COLO668 (cell line): Measurements from ENCODE around the gene ZCCHC8.
"Not testable (repeated sequence)": the region's sequence is repeated elsewhere in the genome, so short reads cannot be mapped to it uniquely, and the experiment has no call there.

ENCODE experiments used
- DNase-seq: peaks from one replicate; lab custom pipeline; 2025; ENCODE audit not compliant: unreplicated experiment; lab: John Stamatoyannopoulos, UW

ZCCHC8 gene

GRCh38 chr12:122473543-122474323 lies 27.0 kb downstream of the ZCCHC8 start:
- DNase-seq, result no peak

- DNase-seq, result no peak
Measured at GRCh38 chr12:122471324-122472226, 29.2 kb downstream of the ZCCHC8 start.

- not testable (repeated sequence) for DNase-seq
Measured at GRCh38 chr12:122470576-122470975, 30.2 kb downstream of the ZCCHC8 start.

- not testable (repeated sequence) for DNase-seq
Measured at GRCh38 chr12:122469856-122470255, 30.9 kb downstream of the ZCCHC8 start.

DNA sequence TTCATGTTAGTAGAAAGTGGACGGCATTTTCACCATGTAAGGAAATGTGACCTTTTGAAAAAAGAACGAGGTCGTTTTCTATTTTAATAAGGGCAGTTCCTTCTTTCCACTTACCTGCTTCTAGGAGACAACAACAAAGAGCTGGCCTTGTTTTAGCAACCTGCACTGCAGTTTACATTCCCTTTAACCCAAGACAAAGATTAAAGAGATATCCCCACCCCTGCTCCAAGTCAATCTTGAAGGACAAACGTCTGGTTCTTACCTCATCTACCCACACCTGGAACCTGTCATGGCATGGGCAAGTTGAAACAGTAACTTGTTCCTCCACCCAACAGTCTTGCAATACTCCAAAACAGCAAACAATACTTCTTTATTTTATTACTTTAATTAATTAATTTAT lies 32.7 kb downstream of the ZCCHC8 start:
- no peak for DNase-seq

DNA sequence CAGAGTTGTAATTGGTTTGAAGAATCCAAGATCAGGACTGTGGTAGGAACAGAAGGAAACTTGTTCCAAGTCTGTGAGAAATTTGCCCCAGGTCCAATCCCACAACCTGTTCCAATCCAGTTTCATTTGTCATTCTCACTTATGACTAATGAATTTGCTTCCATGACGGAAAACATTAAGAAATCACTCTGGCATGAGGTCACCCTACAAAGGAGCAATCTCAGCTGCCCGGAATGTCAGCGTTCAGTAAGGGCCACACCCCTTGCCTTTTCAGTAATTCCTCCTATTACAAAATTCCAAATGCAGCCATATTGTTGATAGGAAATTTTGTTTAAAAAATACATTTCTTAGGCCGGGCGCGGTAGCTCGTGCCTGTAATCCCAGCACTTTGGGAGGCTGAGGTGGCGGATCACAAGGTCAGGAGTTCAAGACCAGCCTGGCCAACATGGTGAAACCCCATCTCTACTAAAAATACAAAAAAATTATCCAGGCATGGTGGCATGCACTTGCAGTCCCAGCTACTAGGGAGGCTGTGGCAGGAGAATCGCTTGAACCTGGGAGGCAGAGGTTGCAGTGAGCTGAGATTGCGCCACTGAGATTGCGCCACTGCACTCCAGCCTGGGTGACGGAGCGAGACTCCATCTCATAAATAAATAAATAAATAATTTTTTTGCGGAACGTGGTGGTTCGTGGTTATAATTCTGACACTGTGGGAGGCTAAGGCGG lies 36.3 kb downstream of the ZCCHC8 start:
- DNase-seq, result not testable (repeated sequence)

DNA sequence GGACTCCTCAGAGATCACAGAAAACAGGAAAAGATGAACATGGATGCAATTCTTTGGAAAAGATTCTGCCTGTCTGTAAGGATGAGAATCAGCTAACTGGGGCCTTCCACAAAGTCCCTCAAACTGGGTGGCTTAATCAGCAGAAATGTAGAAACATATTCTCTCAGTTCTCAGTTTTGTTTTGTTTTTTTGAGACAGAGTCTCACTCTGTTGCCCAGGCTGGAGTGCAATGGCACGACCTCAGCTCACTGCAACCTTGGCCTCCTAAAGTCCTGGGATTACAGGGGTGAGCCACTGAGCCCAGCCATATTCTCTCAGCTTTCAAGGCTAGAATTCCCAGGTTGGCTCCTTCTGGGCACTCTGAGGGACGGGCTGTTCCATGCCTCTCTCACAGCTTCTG lies 40.1 kb downstream of the ZCCHC8 start:
- no peak for DNase-seq

- DNase-seq, result no peak
Measured at GRCh38 chr12:122460061-122460460, 40.7 kb downstream of the ZCCHC8 start.

- no peak for DNase-seq
Measured at GRCh38 chr12:122459211-122459610, 41.5 kb downstream of the ZCCHC8 start.

DNA sequence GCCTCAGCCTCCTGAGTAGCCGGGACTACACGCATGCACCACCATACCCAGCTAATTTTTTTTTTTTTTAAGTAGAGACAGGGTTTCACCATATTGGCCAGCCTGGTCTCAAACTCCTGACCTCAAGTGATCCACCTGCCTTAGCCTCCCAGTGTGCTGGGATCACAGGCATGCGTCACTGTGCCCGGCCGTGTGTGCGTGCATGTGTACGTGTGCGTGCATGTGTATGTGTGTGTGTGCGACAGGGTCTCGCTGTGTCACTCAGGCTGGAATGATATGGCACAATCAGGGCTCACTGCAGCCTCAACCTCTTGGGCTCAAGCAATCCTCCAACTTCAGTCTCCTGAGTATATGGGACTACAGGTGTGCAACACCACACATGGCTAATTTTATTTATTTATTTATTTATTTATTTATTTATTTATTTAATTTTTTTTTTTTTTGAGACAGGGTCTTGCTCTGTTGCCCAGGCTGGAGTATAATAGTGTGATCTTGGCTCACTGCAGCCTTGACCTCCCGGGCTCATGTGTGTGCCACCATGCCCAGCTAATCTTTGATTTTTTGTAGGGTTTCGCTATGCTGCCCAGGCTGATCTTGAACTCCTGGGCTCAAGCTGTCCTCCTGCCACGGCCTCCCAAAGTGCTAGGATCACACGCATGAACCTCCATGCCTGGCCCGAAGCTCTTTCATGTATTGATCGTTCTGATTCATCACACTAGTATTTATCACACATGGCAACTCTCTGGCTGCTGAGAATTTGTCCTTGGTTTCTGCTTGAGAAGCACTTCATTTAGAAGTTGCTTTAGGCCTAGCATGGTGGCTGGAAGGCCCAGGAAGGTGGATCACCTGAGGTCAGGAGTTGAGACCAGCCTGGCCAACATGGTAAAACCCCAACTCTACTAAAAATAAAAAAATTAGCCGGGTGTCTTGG lies 42.4 kb downstream of the ZCCHC8 start:
- DNase-seq, result no peak

DNA sequence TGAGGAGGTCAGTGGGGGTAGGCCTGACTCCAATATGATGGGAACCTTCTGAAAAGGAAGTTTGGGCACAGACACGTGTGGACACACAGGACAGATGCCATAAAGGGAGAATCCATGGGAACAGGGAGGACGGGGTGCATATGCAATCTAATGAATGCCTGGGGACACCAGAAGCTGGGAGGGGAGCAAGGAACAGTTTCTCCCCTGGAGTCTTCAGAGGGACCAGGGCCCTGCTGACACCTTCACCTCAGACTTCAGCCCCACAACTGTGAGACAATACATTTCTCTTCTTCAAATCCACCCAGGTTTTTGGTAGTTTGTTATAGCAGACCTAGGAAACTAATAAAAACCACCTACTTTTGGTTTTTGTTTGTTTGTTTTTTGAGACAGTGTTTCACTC lies 43.1 kb downstream of the ZCCHC8 start:
- DNase-seq, result no peak

DNA sequence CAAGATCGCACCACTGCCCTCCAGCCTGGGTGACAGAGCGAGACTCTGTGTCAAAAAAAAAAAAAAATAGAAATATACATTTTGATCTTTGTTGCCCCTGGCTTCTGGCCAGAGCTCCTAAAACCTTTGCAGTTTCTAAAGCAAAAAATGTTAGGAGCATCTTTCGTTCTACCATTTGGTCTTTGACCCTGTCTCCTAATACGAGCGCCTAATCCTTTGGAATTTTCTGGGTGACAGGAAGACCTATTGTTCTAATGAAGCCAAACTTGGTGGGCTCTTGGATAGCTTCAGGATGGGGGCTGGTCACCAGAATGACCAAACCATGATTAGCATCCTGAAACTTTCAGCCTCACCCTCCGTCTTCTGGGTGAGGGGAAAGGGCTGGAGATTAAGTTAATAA lies 46.0 kb downstream of the ZCCHC8 start:
- no peak for DNase-seq

GRCh38 chr12:122454250-122454721 lies 46.4 kb downstream of the ZCCHC8 start:
- no peak for DNase-seq

- DNase-seq, result no peak
Measured at GRCh38 chr12:122452701-122453285, 47.9 kb downstream of the ZCCHC8 start.

DNA sequence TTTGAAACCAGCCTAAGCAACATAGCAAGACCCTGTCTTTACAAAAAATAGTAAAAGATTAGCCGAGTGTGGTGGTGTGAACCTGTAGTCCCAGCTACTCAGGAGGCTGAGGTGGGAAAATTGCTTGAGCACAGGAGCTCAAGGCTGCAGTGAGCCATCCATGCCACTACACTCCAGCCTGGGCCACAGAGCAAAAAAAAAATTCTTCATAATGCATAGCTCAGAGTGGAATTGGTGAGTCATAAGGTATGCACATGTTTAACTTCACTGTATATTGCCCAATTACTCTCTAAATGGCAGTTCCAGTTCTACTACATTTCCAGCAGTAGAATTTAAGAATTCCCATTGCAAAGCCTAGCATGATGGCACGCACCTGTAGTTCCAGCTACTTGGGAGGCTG lies 51.4 kb downstream of the ZCCHC8 start:
- DNase-seq, result no peak

DNA sequence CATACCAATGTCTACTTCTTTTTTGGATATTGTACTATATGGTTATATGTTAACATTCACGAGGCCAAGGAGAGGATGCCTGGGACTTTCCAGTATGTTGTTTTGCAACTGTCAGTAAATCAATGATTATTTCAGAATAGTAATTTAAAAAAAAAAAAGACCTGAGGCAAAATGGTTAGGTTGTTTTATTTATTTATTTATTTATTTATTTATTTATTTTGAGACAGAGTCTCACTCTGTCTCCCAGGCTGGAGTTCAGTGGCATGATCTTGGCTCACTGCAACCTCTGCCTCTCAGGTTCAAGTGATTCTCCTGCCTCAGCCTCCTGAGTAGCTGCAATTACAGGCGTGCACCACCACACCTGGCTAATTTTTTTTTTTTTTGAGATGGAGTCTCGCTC lies 52.9 kb downstream of the ZCCHC8 start:
- not testable (repeated sequence) for DNase-seq

DNA sequence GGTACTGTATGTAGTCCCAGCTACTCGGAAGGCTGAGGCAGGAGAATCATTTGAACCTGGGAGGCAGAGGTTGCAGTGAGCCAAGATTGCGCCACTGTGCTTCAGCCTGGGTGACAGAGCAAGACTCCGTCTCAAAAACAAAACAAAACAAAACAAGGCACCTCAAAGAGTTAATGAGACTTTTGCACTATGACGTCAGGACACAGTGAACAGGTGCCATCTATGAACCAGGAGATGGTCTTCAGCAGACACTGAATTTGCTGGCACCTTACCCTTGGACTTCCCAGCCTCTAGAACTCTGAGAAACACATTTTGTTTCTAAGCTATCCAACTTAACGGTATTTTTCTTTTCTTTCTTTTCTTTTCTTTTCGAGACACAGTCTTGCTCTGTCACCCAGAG lies 54.3 kb downstream of the ZCCHC8 start:
- DNase-seq, result not testable (repeated sequence)

DNA sequence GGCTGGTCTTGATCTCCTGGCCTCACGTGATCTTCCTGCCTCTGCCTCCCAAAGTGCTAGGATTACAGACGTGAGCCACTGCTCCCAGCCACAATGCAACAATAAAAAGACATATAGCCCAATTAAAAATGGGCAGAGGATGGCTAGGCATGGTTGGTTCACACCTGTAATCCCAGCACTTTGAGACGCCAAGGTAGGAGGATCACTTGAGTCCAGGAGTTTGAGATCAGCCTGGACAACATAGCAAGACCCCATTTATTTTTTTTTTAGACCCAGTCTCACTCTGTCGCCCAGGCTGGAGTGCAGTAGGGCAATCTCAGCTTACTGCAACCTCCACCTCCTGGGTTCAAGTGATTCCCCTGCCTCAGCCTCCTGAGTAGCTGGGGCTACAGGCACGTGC lies 56.7 kb downstream of the ZCCHC8 start:
- DNase-seq, result not testable (repeated sequence)

DNA sequence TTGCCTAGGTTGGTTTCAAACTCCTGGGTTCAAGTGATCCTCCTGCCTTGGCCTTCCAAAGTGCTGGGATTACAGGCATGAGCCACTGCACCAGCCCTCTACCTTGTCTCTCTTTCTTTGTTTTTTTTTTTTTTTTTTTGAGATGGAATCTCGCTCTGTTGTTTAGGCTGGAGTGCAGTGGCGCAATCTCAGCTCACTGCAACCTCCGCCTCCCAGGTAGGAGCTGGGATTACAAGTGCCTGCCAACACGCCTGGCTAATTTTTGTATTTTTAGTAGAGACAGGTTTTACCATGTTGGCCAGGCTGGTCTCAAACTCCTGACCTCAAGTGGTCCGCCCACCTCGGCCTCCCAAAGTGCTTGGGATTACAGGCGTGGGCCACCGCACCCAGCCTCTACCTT lies 61.9 kb downstream of the ZCCHC8 start:
- DNase-seq, result not testable (repeated sequence)

GRCh38 chr12:122437656-122438121 lies 63.0 kb downstream of the ZCCHC8 start:
- no peak for DNase-seq
